Measurements from ENCODE around the gene PFDN6.

DNA sequence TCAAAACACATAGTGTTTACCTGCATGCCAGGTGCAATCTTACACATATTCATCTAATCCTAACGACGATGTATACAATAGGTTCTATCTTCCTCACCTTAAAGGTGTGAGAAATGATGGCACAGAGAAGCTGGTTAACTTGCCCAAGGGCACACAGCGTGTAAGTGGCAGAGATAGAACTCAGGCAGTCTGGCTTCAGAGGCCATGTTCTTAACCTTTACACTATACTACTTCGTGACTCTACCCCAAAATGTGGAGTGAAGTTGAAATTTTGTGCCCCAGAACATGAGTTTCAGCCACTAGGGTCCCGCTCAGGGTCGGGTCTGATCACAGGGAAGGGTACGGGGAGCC, 18.3 kb upstream of the PFDN6 start:
- TF ChIP-seq, protein P1, sequence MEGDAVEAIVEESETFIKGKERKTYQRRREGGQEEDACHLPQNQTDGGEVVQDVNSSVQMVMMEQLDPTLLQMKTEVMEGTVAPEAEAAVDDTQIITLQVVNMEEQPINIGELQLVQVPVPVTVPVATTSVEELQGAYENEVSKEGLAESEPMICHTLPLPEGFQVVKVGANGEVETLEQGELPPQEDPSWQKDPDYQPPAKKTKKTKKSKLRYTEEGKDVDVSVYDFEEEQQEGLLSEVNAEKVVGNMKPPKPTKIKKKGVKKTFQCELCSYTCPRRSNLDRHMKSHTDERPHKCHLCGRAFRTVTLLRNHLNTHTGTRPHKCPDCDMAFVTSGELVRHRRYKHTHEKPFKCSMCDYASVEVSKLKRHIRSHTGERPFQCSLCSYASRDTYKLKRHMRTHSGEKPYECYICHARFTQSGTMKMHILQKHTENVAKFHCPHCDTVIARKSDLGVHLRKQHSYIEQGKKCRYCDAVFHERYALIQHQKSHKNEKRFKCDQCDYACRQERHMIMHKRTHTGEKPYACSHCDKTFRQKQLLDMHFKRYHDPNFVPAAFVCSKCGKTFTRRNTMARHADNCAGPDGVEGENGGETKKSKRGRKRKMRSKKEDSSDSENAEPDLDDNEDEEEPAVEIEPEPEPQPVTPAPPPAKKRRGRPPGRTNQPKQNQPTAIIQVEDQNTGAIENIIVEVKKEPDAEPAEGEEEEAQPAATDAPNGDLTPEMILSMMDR (IDR thresholded peaks at IDR 0.05): no peak
- no peak for TF ChIP-seq POLR2AphosphoS5 (IDR thresholded peaks at IDR 0.05; ENCODE audit: low read depth, low read length)
- TF ChIP-seq, protein P2, sequence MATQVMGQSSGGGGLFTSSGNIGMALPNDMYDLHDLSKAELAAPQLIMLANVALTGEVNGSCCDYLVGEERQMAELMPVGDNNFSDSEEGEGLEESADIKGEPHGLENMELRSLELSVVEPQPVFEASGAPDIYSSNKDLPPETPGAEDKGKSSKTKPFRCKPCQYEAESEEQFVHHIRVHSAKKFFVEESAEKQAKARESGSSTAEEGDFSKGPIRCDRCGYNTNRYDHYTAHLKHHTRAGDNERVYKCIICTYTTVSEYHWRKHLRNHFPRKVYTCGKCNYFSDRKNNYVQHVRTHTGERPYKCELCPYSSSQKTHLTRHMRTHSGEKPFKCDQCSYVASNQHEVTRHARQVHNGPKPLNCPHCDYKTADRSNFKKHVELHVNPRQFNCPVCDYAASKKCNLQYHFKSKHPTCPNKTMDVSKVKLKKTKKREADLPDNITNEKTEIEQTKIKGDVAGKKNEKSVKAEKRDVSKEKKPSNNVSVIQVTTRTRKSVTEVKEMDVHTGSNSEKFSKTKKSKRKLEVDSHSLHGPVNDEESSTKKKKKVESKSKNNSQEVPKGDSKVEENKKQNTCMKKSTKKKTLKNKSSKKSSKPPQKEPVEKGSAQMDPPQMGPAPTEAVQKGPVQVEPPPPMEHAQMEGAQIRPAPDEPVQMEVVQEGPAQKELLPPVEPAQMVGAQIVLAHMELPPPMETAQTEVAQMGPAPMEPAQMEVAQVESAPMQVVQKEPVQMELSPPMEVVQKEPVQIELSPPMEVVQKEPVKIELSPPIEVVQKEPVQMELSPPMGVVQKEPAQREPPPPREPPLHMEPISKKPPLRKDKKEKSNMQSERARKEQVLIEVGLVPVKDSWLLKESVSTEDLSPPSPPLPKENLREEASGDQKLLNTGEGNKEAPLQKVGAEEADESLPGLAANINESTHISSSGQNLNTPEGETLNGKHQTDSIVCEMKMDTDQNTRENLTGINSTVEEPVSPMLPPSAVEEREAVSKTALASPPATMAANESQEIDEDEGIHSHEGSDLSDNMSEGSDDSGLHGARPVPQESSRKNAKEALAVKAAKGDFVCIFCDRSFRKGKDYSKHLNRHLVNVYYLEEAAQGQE (IDR thresholded peaks at IDR 0.05; ENCODE audit: insufficient read depth in 1 of 2, low read depth in 2 of 2, low read length in 1 of 2): no peak

Data from Panc1 (cell line).